Measurements from ENCODE around the gene KCTD7.

DNA sequence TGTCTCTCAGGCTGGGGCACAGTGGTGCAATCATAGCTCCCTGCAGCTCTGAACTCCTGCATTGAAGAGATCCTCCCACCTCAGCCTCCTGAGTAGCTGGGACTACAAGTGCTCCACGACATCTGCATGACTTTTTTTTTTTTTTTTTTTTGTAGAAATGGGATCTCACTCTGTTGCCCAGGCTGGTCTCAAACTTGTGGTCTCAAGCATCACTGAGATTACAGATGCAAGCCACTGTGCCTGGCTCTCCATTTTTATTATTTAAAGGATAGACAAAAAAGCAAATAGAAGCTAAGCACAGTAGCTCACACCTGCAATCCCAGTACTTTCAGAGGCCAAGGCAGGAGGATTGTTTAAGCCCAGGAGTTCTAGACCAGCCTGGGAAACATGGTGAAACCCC lies 13.0 kb upstream of the KCTD7 start:
- TF ChIP-seq YY1 (IDR thresholded peaks at IDR 0.05; ENCODE audit: insufficient read depth, insufficient read length) = no peak
- no peak for TF ChIP-seq ZNF274 (IDR thresholded peaks at IDR 0.05; ENCODE audit: low read depth, low read length)

Measured in NT2/D1 (cell line).